Spinal cord (tissue), 10 donors: ENCODE data around the gene PTPRF. TPM values are rescaled to one million over a fixed set of nuclear protein-coding genes. Genes with fewer than 3 reads are reported as not detected.
A peak's percentile ranks its signal among the peaks of the same experiment; 100 is the strongest.

ENCODE experiments used
- DNase-seq, 6 donors: peaks; one replicate each; pipeline versions ENCODE4 v3.0.0 to v3.0.0-alpha.2; 2013 to 2015; ENCODE audit warnings: low spot score in 6 of 6, low read depth in 4 of 6
- H3K27ac ChIP-seq: one replicate; pipeline ENCODE4 v1.5.1; 2013; ENCODE audit warnings: low read depth, low read length, control low read depth
- H3K27me3 ChIP-seq: one replicate; pipeline ENCODE4 v1.6.1; 2013; ENCODE audit warnings: low read length; ENCODE audit not compliant: control insufficient read depth, insufficient read depth
- H3K36me3 ChIP-seq: one replicate; pipeline ENCODE4 v1.6.1; 2013; ENCODE audit warnings: low read length; ENCODE audit not compliant: control insufficient read depth, insufficient read depth
- H3K4me1 ChIP-seq: one replicate; pipeline ENCODE4 v1.6.1; 2013; ENCODE audit warnings: low read length; ENCODE audit not compliant: control insufficient read depth, insufficient read depth
- H3K4me3 ChIP-seq: one replicate; pipeline ENCODE4 v1.5.1; 2013; ENCODE audit warnings: low read depth, low read length, control low read depth
- H3K9me3 ChIP-seq: one replicate; pipeline ENCODE4 v1.6.1; 2013; ENCODE audit warnings: low read length; ENCODE audit not compliant: control insufficient read depth, insufficient read depth
- WGBS: methylation state at CpG from one replicate; pipeline ENCODE4 v1.1.5; 2013; ENCODE audit warnings: missing lambda C conversion rate; ENCODE audit not compliant: insufficient coverage; 5-methylcytosine and 5-hydroxymethylcytosine counted together
- long read RNA-seq, 4 donors: transcript quantifications; one replicate each; lab custom pipeline, GENCODE V29; 2026
- polyA plus RNA-seq, 2 donors: library from polyadenylated mRNA; unstranded; fragments of 120-200 nt; gene quantifications; one replicate each; pipeline ENCODE4 v1.2.1, GENCODE V29; 2013; ENCODE audit not compliant: insufficient read length in 2 of 2
- total RNA-seq, 2 donors: library from RNA; depleted of rRNA in 1 of 2; stranded (reverse); fragments of 120-200 nt in 1 of 2; fragments of >200 nt in 1 of 2; gene quantifications; one replicate each; pipeline versions ENCODE4 v1.2.3 to v1.2.4, GENCODE V29; 2013 to 2014
- donor health status: healthy.

The PTPRF gene
- total RNA-seq (10 to 100 TPM; 51.0 to 78.1 TPM), polyA plus RNA-seq (100 to 1,000 TPM; 107 to 114 TPM)
- long read RNA-seq, donor 1, full-length matches to known transcripts, result 2 of 2 reads
- long read RNA-seq, donor 1, partial matches to known transcripts, result 0 of 2 reads
- long read RNA-seq, donor 1, other reads (novel, unspliced or antisense), result 0 of 2 reads
- long read RNA-seq, donor 2, partial matches to known transcripts, result 11 of 11 reads
- long read RNA-seq, donor 2, other reads (novel, unspliced or antisense), result 0 of 11 reads
- long read RNA-seq, donor 3, full-length matches to known transcripts, result 1 of 6 reads
- long read RNA-seq, donor 3, partial matches to known transcripts, result 5 of 6 reads
- long read RNA-seq, donor 3, other reads (novel, unspliced or antisense), result 0 of 6 reads
- long read RNA-seq, donor 4, full-length matches to known transcripts, result 2 of 114 reads
- long read RNA-seq, donor 4, partial matches to known transcripts, result 112 of 114 reads
- long read RNA-seq, donor 4, other reads (novel, unspliced or antisense), result 0 of 114 reads

DNA sequence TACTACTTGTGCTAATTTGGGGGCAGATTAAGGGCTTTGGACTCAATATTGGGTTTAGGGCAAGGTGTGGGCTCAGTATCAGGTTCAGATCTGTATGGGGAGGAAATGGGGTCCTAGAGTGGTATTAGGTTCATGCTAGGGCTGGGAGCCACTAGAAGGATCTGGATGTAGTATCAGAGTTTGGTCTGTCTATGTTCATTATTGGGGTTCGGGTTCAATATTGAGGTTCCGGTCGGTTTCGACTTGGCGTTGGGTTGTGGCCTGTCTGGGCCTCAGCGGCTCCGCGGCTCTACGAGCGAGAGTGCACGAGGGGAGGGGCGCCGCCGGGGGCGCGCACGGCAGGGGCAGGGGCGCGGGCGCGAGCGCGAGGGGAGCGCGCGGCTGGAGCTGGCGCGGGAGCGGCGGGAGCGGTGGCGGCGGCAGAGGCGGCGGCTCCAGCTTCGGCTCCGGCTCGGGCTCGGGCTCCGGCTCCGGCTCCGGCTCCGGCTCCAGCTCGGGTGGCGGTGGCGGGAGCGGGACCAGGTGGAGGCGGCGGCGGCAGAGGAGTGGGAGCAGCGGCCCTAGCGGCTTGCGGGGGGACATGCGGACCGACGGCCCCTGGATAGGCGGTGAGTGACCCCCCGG lies at the start of gene PTPRF:
Gene PTPRF, plus strand, starts transcription at position 401 of the 624 bp plus-strand sequence. CDS start 14,193 bp downstream, outside the sequence.
- peak in 4 of 6 donors; percentile 55 to 90 (median 76) for DNase-seq
- Histone ChIP-seq H3K4me3 (peak within 1 kb of the TSS; percentile 51), H3K36me3 (peaks cover 6% of the 10 kb centered on the region), H3K9me3 (no peaks in the 10 kb centered on the region), H3K27me3 (peaks cover 2% of the 10 kb centered on the region), H3K27ac (no peak within 1 kb of the TSS), H3K4me1 (peaks cover 31% of the 10 kb centered on the region)
- WGBS, result under 1% methylated on average over 57 of the region's 58 CpGs

- no peaks in the 10 kb centered on the region for H3K36me3 ChIP-seq
- no peaks in the 10 kb centered on the region for H3K9me3 ChIP-seq
- no peak overlapping the region for H3K27ac ChIP-seq
- no peaks in the 10 kb centered on the region for H3K27me3 ChIP-seq
- WGBS, result no CpG with 5 or more reads among the region's 2 CpGs
- no peaks in the 10 kb centered on the region for H3K4me1 ChIP-seq
- no peak for DNase-seq
- no peak overlapping the region for H3K4me3 ChIP-seq
These were observed 49.2 kb upstream of the PTPRF start for GRCh38 chr1:43481491-43481890.

DNA sequence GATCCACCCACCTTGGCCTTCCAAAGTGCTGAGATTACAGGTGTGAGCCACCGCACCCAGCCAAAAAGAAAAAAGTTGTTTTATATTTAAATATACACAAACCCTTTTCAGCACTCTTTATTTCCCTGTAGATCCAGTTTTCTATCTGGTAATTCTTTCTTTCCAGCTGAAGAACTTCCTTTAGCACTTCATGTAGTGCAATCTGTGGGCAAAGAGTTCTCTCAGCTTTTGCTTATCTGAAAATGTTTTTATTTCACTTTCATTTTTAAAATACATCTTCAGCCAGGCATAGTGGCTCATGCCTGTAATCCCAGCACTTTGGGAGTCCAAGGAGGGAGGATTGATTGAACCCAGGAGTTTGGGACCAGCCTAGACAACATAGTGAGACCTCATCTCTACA lies 48.5 kb upstream of the PTPRF start:
- H3K4me1 ChIP-seq, result no peaks in the 10 kb centered on the region
- H3K9me3 ChIP-seq, result no peaks in the 10 kb centered on the region
- no CpG with 5 or more reads among the region's 1 CpG for WGBS
- H3K27me3 ChIP-seq, result no peaks in the 10 kb centered on the region
- H3K4me3 ChIP-seq, result no peak overlapping the region
- no peaks in the 10 kb centered on the region for H3K36me3 ChIP-seq
- H3K27ac ChIP-seq, result no peak overlapping the region
- no peak for DNase-seq

- Histone ChIP-seq H3K4me1 (no peaks in the 10 kb centered on the region), H3K36me3 (no peaks in the 10 kb centered on the region), H3K4me3 (no peak overlapping the region), H3K27me3 (no peaks in the 10 kb centered on the region), H3K9me3 (no peaks in the 10 kb centered on the region), H3K27ac (no peak overlapping the region)
- no peak for DNase-seq
- no CpG with 5 or more reads among the region's 2 CpGs for WGBS
These were observed 46.3 kb upstream of the PTPRF start for GRCh38 chr1:43484367-43484766.

GRCh38 chr1:43488165-43488564 lies 42.5 kb upstream of the PTPRF start:
- DNase-seq, result no peak
- no peak overlapping the region for H3K27ac ChIP-seq
- no peaks in the 10 kb centered on the region for H3K36me3 ChIP-seq
- WGBS, result no CpG with 5 or more reads among the region's 1 CpG
- H3K9me3 ChIP-seq, result peaks cover 2% of the 10 kb centered on the region
- no peak overlapping the region for H3K4me3 ChIP-seq
- no peaks in the 10 kb centered on the region for H3K27me3 ChIP-seq
- H3K4me1 ChIP-seq, result no peaks in the 10 kb centered on the region

- no peaks in the 10 kb centered on the region for H3K27me3 ChIP-seq
- peaks cover 2% of the 10 kb centered on the region for H3K9me3 ChIP-seq
- H3K4me3 ChIP-seq, result no peak overlapping the region
- no peaks in the 10 kb centered on the region for H3K36me3 ChIP-seq
- H3K4me1 ChIP-seq, result no peaks in the 10 kb centered on the region
- H3K27ac ChIP-seq, result no peak overlapping the region
- no peak for DNase-seq
- 86% methylated on average over 1 of the region's 1 CpG for WGBS
These were observed 39.6 kb upstream of the PTPRF start for GRCh38 chr1:43491061-43491460.

- H3K27me3 ChIP-seq, result no peaks in the 10 kb centered on the region
- H3K4me3 ChIP-seq, result no peak overlapping the region
- peaks cover 2% of the 10 kb centered on the region for H3K9me3 ChIP-seq
- H3K4me1 ChIP-seq, result no peaks in the 10 kb centered on the region
- no CpG with 5 or more reads among the region's 2 CpGs for WGBS
- no peak for DNase-seq
- H3K36me3 ChIP-seq, result no peaks in the 10 kb centered on the region
- H3K27ac ChIP-seq, result no peak overlapping the region
These were observed 37.9 kb upstream of the PTPRF start for GRCh38 chr1:43492826-43493225.

- H3K4me1 ChIP-seq, result no peaks in the 10 kb centered on the region
- no peak overlapping the region for H3K4me3 ChIP-seq
- H3K27me3 ChIP-seq, result no peaks in the 10 kb centered on the region
- peaks cover 2% of the 10 kb centered on the region for H3K9me3 ChIP-seq
- 34% methylated on average over 8 of the region's 11 CpGs for WGBS
- DNase-seq, result peak in 2 of 6 donors; percentile 14 to 20
- H3K27ac ChIP-seq, result no peak overlapping the region
- H3K36me3 ChIP-seq, result no peaks in the 10 kb centered on the region
These were observed 36.8 kb upstream of the PTPRF start for GRCh38 chr1:43493661-43494450.

DNA sequence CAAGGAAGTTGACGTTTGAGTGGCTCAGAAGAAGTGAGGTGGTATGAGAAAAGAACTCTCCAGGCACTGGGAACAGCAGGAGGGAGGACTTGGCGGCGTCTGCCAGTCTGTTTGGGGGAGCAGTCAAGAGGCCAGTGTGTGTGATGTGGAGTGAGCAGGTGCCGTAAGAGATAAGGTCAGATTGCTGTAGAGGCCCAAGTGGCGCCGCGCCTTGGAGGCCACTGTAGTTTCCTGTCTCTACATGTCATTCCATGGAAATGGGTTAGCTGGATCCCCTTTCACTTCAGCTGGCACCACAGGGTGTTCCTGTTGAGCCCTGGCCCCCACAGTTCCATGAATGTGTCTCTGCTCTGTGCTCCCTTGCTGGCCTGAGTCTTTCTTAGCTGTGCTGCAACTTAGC lies 35.5 kb upstream of the PTPRF start:
- no peaks in the 10 kb centered on the region for H3K4me1 ChIP-seq
- WGBS, result 88% methylated on average over 7 of the region's 7 CpGs
- no peaks in the 10 kb centered on the region for H3K27me3 ChIP-seq
- DNase-seq, result no peak
- peaks cover 2% of the 10 kb centered on the region for H3K9me3 ChIP-seq
- no peak overlapping the region for H3K27ac ChIP-seq
- no peak overlapping the region for H3K4me3 ChIP-seq
- no peaks in the 10 kb centered on the region for H3K36me3 ChIP-seq
